ENCODE results near the gene ARAP3. TPM values are rescaled to one million over a fixed set of nuclear protein-coding genes. Genes with fewer than 3 reads are reported as not detected.

Gene ARAP3
- total and polyA plus RNA-seq, 2 experiments from 2014 or later: 18.4 to 33.2 TPM

DNA sequence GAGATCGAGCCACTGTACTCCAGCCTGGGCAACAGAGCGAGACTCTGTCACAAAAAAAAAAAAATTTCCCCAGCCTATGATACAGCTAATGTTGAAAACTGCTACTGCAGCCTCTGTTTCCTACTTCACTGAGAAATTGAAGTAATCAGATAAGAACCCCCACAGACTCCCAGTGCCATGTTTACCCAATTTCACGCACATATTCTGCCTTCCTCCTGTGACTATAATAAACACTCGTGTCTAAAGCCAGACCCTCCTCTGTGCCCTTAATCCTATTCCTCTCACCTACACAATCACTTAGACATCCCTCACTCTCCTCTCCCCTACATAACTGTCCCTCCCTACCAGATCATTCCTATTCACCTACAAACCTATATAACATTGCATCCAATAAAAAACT, 6.4 kb downstream of the ARAP3 start (continued):
- TF ChIP-seq, protein P1, sequence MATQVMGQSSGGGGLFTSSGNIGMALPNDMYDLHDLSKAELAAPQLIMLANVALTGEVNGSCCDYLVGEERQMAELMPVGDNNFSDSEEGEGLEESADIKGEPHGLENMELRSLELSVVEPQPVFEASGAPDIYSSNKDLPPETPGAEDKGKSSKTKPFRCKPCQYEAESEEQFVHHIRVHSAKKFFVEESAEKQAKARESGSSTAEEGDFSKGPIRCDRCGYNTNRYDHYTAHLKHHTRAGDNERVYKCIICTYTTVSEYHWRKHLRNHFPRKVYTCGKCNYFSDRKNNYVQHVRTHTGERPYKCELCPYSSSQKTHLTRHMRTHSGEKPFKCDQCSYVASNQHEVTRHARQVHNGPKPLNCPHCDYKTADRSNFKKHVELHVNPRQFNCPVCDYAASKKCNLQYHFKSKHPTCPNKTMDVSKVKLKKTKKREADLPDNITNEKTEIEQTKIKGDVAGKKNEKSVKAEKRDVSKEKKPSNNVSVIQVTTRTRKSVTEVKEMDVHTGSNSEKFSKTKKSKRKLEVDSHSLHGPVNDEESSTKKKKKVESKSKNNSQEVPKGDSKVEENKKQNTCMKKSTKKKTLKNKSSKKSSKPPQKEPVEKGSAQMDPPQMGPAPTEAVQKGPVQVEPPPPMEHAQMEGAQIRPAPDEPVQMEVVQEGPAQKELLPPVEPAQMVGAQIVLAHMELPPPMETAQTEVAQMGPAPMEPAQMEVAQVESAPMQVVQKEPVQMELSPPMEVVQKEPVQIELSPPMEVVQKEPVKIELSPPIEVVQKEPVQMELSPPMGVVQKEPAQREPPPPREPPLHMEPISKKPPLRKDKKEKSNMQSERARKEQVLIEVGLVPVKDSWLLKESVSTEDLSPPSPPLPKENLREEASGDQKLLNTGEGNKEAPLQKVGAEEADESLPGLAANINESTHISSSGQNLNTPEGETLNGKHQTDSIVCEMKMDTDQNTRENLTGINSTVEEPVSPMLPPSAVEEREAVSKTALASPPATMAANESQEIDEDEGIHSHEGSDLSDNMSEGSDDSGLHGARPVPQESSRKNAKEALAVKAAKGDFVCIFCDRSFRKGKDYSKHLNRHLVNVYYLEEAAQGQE (IDR thresholded peaks at IDR 0.05; ENCODE audit: unreplicated experiment): no peak
- no peak for TF ChIP-seq EZH2 (IDR thresholded peaks at IDR 0.05; ENCODE audit: low read depth, unreplicated experiment)

DNA sequence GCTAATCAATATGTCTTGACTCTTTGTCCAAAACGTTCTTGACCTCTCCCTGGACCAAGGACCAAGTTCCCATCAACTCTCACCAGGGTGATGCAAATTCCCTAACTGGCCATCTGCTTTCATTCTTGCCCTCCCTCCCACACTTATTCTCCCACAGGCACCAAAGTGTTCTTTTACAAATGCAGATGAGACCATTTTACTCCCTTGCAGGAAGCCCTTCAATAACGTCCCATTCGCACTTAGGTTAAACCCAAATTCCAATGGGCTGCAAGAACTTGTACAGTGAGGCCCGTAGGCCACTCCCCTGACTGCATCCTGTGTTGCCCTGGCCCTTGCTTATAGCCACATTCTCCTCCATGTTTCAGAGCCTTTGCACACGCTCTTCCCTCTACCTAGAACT, 7.3 kb downstream of the ARAP3 start:
- Histone ChIP-seq H3K4me2 (peak overlapping the region; percentile 8; the same call in 1 of the 2 replicates), H4K20me1 (replicated peaks; ENCODE audit: insufficient read depth) (no peaks in the 10 kb centered on the region; the same call in 1 of the 2 replicates), H3K4me3 (no peak overlapping the region), H3K36me3 (ENCODE audit: insufficient read depth) (no peaks in the 10 kb centered on the region; the same call in 1 of the 2 replicates), H3K9me2 (ENCODE audit: insufficient read depth) (no peaks in the 10 kb centered on the region), H3K27ac (ENCODE audit: low read depth) (peak overlapping the region; percentile 94), H3K79me2 (replicated peaks; ENCODE audit: insufficient read depth) (peaks cover 12% of the 10 kb centered on the region; the same call in 1 of the 2 replicates), H3K27me3 (ENCODE audit: insufficient read depth) (no peaks in the 10 kb centered on the region), H2AFZ (no peak overlapping the region), H3F3A (replicated peaks; ENCODE audit: low read depth) (peaks cover 17% of the 10 kb centered on the region), H3K4me1 (ENCODE audit: insufficient read depth) (peaks cover 34% of the 10 kb centered on the region)
- peak overlapping the region; percentile 7; the same call in 1 of the 3 replicates for H3K4me3 Mint-ChIP-seq
- no peak for TF ChIP-seq ZNF114 (CRISPR knock-in tag; IDR thresholded peaks at IDR 0.05)
- TF ChIP-seq POLR2AphosphoS5 (IDR thresholded peaks at IDR 0.05; ENCODE audit: low read depth): peak; percentile 50; the same call in 1 of the 2 replicates
- TF ChIP-seq, protein P2, sequence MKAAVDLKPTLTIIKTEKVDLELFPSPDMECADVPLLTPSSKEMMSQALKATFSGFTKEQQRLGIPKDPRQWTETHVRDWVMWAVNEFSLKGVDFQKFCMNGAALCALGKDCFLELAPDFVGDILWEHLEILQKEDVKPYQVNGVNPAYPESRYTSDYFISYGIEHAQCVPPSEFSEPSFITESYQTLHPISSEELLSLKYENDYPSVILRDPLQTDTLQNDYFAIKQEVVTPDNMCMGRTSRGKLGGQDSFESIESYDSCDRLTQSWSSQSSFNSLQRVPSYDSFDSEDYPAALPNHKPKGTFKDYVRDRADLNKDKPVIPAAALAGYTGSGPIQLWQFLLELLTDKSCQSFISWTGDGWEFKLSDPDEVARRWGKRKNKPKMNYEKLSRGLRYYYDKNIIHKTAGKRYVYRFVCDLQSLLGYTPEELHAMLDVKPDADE (IDR thresholded peaks at IDR 0.05): no peak
- peak; percentile 20; the same call in 1 of the 2 replicates for TF ChIP-seq CREB1 (CRISPR knock-in tag; IDR thresholded peaks at IDR 0.05; ENCODE audit: low read depth)
- TF ChIP-seq NANOG (IDR thresholded peaks at IDR 0.05; ENCODE audit: borderline replicate concordance): peak; percentile 94
- H3K9me3 Mint-ChIP-seq: no peaks in the 10 kb centered on the region; the same call in 2 of the 3 replicates
- peak overlapping the region; percentile 80 for H3K27ac Mint-ChIP-seq
- peaks cover 59% of the 10 kb centered on the region for H3K36me3 Mint-ChIP-seq (ENCODE audit: low read depth)
- peaks cover 7% of the 10 kb centered on the region for H3K27me3 Mint-ChIP-seq (ENCODE audit: insufficient read depth, low read depth, poor library complexity)
- H3K4me1 Mint-ChIP-seq: peaks cover 30% of the 10 kb centered on the region
- ATAC-seq (peak; percentile 82), DNase-seq (ENCODE audit: low spot score) (peak; percentile 91)
